HT-29 (cell line): ENCODE data around the gene DOC2A. TPM values are rescaled to one million over a fixed set of nuclear protein-coding genes. Genes with fewer than 3 reads are reported as not detected.
"Not testable (repeated sequence)": the region's sequence is repeated elsewhere in the genome, so short reads cannot be mapped to it uniquely, and the experiment has no call there.

ENCODE experiments used
- DNase-seq: peaks from one replicate; pipeline ENCODE4 v3.0.0-alpha.2; 2015; ENCODE audit warnings: low spot score
- total RNA-seq: library from RNA; depleted of rRNA; stranded (reverse); fragments of >200 nt; shearing (Covaris generic); gene quantifications from 2 replicates; pipeline ENCODE4 v1.2.3, GENCODE V29; 2014; rRNA removed

The DOC2A gene
- total RNA-seq: 0.89 TPM in 1 of 2 replicates, not detected in the other

- no peak for DNase-seq
These were observed at the start of gene DOC2A for GRCh38 chr16:30010844-30011713. TSS of gene DOC2A (minus strand) at chr16:30011027. CDS start at chr16:30010222, 805 bp downstream.

- no peak for DNase-seq
These were observed 49.5 kb upstream of the DOC2A start for GRCh38 chr16:30060346-30060745.

GRCh38 chr16:30054959-30055553, 44.2 kb upstream of the DOC2A start:
- DNase-seq: peak; percentile 59

GRCh38 chr16:30054451-30054850, 43.6 kb upstream of the DOC2A start:
- no peak for DNase-seq

- peak; percentile 35 for DNase-seq
These were observed 42.7 kb upstream of the DOC2A start for GRCh38 chr16:30053376-30054015.

- peak; percentile 91 for DNase-seq
These were observed 42.0 kb upstream of the DOC2A start for GRCh38 chr16:30052671-30053372.

GRCh38 chr16:30051518-30051917, 40.7 kb upstream of the DOC2A start:
- no peak for DNase-seq

GRCh38 chr16:30049871-30050270, 39.0 kb upstream of the DOC2A start:
- DNase-seq: no peak

GRCh38 chr16:30046588-30046987, 35.8 kb upstream of the DOC2A start:
- DNase-seq: no peak

- DNase-seq: no peak
These were observed 35.4 kb upstream of the DOC2A start for GRCh38 chr16:30046178-30046577.

GRCh38 chr16:30041841-30042240, 31.0 kb upstream of the DOC2A start:
- peak; percentile 62 for DNase-seq

GRCh38 chr16:30040690-30041089, 29.9 kb upstream of the DOC2A start:
- DNase-seq: not testable (repeated sequence)

GRCh38 chr16:30040221-30040620, 29.4 kb upstream of the DOC2A start:
- no peak for DNase-seq

GRCh38 chr16:30033270-30033669, 22.4 kb upstream of the DOC2A start:
- no peak for DNase-seq

GRCh38 chr16:30032083-30032819, 21.4 kb upstream of the DOC2A start:
- peak; percentile 78 for DNase-seq

GRCh38 chr16:30031477-30031918, 20.7 kb upstream of the DOC2A start:
- no peak for DNase-seq

GRCh38 chr16:30030841-30031413, 20.1 kb upstream of the DOC2A start, which contains the start of gene TLCD3B:
TSS of gene TLCD3B (minus strand) at chr16:30031271. CDS start at chr16:30030527, 744 bp downstream.
- no peak for DNase-seq

GRCh38 chr16:30030011-30030685, 19.3 kb upstream of the DOC2A start:
- no peak for DNase-seq

GRCh38 chr16:30028438-30029076, 17.7 kb upstream of the DOC2A start:
- DNase-seq: no peak
